GM06990 (cell line): ENCODE measurements around the gene PYHIN1.
A peak's percentile ranks its signal among the peaks of the same experiment; 100 is the strongest.

Source experiments
- DNase-seq: peaks from one replicate; pipeline ENCODE4 v3.0.0-alpha.2; 2011; ENCODE audit not compliant: insufficient read length; ENCODE audit errors: extremely low read depth
- H3K27me3 ChIP-seq: replicated peaks from 2 replicates; pipeline ENCODE4 v1.6.0; 2011; ENCODE audit warnings: low read length; ENCODE audit not compliant: control insufficient read depth, insufficient read depth
- H3K36me3 ChIP-seq: 2 replicates; pipeline ENCODE4 v1.5.1; 2011; ENCODE audit warnings: low read length; ENCODE audit not compliant: control insufficient read depth, insufficient read depth
- H3K4me3 ChIP-seq: replicated peaks from 2 replicates; pipeline ENCODE4 v1.5.1; 2011; ENCODE audit warnings: low read depth, mild to moderate bottlenecking, control low read depth, low read length
- TF ChIP-seq, protein P1 (sequence below): IDR thresholded peaks from 2 replicates; pipeline ENCODE4 v1.5.1; 2011; ENCODE audit warnings: low read length, control low read depth, mild to moderate bottlenecking, inconsistent platforms; ENCODE audit not compliant: insufficient read depth, poor library complexity, severe bottlenecking

PYHIN1 gene

DNA sequence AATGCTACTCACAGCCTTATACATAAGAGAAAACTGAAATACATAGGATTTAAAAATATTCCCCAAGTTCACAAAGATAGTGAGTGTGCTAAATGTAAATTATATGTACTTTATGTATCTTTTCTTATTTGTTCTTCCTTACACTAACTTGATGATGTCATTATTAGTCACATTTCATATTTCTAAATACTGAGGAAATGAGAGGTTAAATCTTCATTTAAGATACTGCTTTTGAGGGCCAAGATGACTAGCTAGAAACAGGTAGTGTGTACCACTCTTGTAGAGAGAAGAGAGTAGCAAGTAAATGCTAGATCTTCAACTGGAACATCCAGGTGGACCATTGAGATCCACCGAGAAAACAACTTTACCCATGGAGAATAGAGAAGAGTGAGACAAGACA, 29.8 kb downstream of the PYHIN1 start:
- Histone ChIP-seq H3K4me3 (no peak overlapping the region), H3K27me3 (no peaks in the 10 kb centered on the region; the same call in 1 of the 2 replicates), H3K36me3 (no peaks in the 10 kb centered on the region)
- TF ChIP-seq, protein P1, sequence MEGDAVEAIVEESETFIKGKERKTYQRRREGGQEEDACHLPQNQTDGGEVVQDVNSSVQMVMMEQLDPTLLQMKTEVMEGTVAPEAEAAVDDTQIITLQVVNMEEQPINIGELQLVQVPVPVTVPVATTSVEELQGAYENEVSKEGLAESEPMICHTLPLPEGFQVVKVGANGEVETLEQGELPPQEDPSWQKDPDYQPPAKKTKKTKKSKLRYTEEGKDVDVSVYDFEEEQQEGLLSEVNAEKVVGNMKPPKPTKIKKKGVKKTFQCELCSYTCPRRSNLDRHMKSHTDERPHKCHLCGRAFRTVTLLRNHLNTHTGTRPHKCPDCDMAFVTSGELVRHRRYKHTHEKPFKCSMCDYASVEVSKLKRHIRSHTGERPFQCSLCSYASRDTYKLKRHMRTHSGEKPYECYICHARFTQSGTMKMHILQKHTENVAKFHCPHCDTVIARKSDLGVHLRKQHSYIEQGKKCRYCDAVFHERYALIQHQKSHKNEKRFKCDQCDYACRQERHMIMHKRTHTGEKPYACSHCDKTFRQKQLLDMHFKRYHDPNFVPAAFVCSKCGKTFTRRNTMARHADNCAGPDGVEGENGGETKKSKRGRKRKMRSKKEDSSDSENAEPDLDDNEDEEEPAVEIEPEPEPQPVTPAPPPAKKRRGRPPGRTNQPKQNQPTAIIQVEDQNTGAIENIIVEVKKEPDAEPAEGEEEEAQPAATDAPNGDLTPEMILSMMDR, result no peak
- no peak for DNase-seq

DNA sequence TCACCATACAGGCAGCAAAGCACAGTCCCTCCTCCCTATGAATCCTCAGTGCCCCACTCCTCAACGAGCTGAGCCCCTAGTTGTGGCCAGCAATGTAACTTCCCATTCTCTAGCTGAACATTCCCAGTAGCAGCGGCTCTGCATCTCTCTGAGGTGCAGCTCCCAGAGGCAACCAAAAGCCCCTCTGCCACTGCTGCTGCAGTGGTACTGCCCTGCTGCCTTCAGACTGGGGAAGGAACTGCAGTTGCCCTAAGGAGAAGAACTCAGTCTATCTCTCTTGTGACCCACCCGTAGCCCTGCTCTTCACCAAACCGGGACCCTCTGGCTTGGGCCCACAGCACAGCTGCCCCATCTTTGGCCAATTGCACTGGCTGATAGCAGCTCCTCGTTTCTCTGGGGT, 31.6 kb downstream of the PYHIN1 start:
- Histone ChIP-seq H3K36me3 (no peaks in the 10 kb centered on the region), H3K27me3 (no peaks in the 10 kb centered on the region; the same call in 1 of the 2 replicates), H3K4me3 (no peak overlapping the region)
- DNase-seq, result no peak
- TF ChIP-seq, protein P1, result no peak

DNA sequence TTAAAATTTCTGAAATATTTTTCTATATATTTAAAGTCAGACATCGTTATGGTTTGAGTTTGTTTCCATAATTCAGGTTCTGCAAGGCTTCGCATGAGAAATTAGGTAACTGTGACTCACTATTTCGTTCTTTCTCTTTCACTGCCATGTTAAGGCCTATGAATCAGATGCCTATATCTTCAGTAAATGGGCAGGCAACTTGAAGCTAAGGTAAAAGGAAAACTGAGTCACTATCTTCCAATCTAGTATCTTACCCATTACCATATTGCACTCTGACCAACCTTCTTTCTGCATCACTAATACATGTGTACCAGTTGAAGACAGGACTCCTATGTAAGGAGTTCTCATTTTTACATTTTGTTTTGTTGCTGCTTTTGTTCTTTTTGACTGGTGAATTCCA, 37.8 kb downstream of the PYHIN1 start:
- TF ChIP-seq, protein P1, result no peak
- Histone ChIP-seq H3K27me3 (no peaks in the 10 kb centered on the region), H3K36me3 (no peaks in the 10 kb centered on the region), H3K4me3 (no peak overlapping the region)
- no peak for DNase-seq

DNA sequence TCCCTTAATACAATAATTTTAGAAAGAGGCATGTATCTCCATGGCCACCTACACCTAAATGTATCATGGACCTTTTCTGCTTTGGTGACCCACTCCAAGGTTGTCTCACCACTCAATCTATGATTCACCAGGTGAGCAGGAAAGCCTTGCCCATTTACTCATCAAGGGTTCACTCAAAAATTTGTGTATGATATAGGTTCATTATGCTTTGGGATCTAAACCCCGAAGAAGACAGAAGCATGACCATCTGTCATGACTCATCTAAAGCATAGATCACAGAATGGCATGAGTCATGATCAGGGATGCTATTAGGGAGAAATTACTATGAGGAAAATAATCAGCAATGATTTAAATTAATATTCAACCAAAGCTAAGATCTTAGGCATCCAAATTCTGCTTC, 38.5 kb downstream of the PYHIN1 start:
- TF ChIP-seq, protein P1, result no peak
- Histone ChIP-seq H3K27me3 (no peaks in the 10 kb centered on the region), H3K4me3 (no peak overlapping the region), H3K36me3 (no peaks in the 10 kb centered on the region)
- DNase-seq, result no peak

DNA sequence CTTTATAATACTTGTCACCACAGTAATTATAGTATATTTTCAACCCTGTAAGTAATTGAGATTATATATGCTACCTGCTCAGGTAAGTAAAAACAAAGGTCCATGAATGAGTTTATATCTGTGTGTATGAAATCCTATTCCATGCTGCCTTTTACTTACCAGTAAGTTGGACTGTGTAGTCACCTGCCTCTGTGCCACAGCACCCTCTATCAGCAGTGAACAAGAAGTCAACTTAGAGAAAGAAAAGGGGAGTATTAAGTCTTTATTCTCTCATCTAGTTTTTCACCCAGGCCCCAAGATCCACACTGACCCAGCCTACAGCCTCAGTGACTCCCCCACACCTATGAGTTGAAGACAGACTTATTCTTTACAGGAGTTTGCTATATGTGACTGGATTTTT, 41.5 kb downstream of the PYHIN1 start:
- H3K4me3 ChIP-seq, result no peak overlapping the region
- no peaks in the 10 kb centered on the region for H3K27me3 ChIP-seq
- no peaks in the 10 kb centered on the region for H3K36me3 ChIP-seq
- TF ChIP-seq, protein P1, result peak; percentile 46
- no peak for DNase-seq

DNA sequence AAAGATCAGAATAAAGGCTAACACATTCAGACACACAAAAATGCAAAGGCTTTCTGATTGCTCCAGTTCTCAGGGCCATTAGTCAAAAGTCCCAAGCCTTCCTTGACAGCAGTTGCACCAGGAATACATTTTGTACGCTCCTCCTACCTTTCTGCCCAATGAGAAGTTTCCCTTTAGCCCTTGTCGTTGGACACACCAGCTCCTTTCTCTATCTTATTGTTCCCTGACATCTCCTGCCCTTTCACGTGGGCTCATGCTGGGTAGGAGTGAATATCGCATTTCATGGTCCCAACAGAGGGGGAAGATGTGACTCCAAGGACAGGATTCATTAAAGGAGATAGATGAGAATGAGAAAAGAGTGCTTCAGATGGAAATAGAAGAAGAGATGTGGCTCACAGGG, 44.9 kb downstream of the PYHIN1 start:
- Histone ChIP-seq H3K4me3 (no peak overlapping the region), H3K36me3 (no peaks in the 10 kb centered on the region), H3K27me3 (no peaks in the 10 kb centered on the region)
- no peak for DNase-seq
- TF ChIP-seq, protein P1, result no peak
